ENCODE measurements around the gene TBC1D8B.
"Not testable (repeated sequence)": the region's sequence is repeated elsewhere in the genome, so short reads cannot be mapped to it uniquely, and the experiment has no call there.

Gene TBC1D8B

GRCh38 chrX:106802388-106803275 is at the start of gene TBC1D8B:
Gene TBC1D8B (plus strand): TSS chrX:106802673. CDS start chrX:106802854, 181 bp downstream.
- Mint-ChIP-seq H3K27me3 (peaks cover 42% of the 10 kb centered on the region), H3K4me3 (peak within 1 kb of the TSS; percentile 88), H3K9me3 (no peaks in the 10 kb centered on the region), H3K36me3 (ENCODE audit: low read depth) (no peaks in the 10 kb centered on the region), H3K27ac (peak within 1 kb of the TSS; percentile 82), H3K4me1 (ENCODE audit: low read depth) (peaks cover 10% of the 10 kb centered on the region)

DNA sequence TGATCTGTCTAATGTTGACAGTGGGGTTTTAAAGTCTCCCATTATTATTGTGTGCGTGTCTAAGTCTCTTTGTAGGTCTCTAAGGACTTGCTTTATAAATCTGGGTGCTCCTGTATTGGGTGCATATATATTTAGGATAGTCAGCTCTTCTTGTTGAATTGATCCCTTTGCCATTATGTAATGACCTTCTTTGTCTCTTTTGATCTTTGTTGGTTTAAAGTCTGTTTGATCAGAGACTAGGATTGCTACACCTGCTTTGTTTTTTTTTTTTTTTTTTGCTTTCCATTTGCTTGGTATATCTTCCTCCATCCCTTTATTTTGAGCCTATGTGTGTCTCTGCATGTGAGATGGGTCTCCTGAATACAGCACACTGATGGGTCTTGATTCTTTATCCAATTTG is 33.2 kb upstream of the TBC1D8B start:
- H3K27ac Mint-ChIP-seq; H3K4me3 Mint-ChIP-seq; H3K4me1 Mint-ChIP-seq (ENCODE audit: low read depth); H3K36me3 Mint-ChIP-seq (ENCODE audit: low read depth); H3K9me3 Mint-ChIP-seq; H3K27me3 Mint-ChIP-seq: not testable (repeated sequence)

DNA sequence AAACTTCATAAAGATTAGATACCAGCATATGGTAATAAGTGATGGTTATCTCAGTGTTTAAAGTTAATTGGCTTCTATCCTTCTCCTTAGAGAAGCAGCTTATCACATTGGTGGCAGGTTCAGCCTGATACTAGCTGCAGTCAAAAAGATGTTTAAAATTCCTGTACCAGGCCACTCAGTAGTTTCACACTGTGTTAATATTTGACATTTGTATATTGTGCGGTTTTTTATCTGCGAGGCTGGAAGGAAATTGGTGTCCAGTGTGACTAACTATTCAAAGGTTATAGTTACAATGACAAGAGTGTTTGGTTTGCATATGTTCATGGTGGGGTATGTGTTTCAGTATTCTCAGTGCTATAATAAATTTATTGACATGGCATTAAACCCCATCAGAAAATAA is 27.5 kb upstream of the TBC1D8B start:
- Mint-ChIP-seq H3K27ac (no peak overlapping the region), H3K4me3 (no peak overlapping the region), H3K9me3 (no peaks in the 10 kb centered on the region), H3K36me3 (ENCODE audit: low read depth) (no peaks in the 10 kb centered on the region), H3K4me1 (ENCODE audit: low read depth) (no peaks in the 10 kb centered on the region), H3K27me3 (peaks cover 4% of the 10 kb centered on the region)

GRCh38 chrX:106780264-106780663 is 22.2 kb upstream of the TBC1D8B start:
- Mint-ChIP-seq H3K36me3 (ENCODE audit: low read depth) (no peaks in the 10 kb centered on the region), H3K27me3 (peaks cover 2% of the 10 kb centered on the region), H3K9me3 (no peaks in the 10 kb centered on the region), H3K4me3 (no peak overlapping the region), H3K27ac (no peak overlapping the region), H3K4me1 (ENCODE audit: low read depth) (no peaks in the 10 kb centered on the region)

GRCh38 chrX:106780664-106781377 is 21.7 kb upstream of the TBC1D8B start:
- Mint-ChIP-seq H3K4me3 (no peak overlapping the region), H3K9me3 (no peaks in the 10 kb centered on the region), H3K27me3 (peaks cover 6% of the 10 kb centered on the region), H3K27ac (no peak overlapping the region), H3K36me3 (ENCODE audit: low read depth) (no peaks in the 10 kb centered on the region), H3K4me1 (ENCODE audit: low read depth) (no peaks in the 10 kb centered on the region)

GRCh38 chrX:106783716-106784115 is 18.8 kb upstream of the TBC1D8B start:
- Mint-ChIP-seq H3K4me3 (no peak overlapping the region), H3K27me3 (peaks cover 10% of the 10 kb centered on the region), H3K36me3 (ENCODE audit: low read depth) (no peaks in the 10 kb centered on the region), H3K4me1 (ENCODE audit: low read depth) (no peaks in the 10 kb centered on the region), H3K27ac (no peak overlapping the region), H3K9me3 (no peaks in the 10 kb centered on the region)

DNA sequence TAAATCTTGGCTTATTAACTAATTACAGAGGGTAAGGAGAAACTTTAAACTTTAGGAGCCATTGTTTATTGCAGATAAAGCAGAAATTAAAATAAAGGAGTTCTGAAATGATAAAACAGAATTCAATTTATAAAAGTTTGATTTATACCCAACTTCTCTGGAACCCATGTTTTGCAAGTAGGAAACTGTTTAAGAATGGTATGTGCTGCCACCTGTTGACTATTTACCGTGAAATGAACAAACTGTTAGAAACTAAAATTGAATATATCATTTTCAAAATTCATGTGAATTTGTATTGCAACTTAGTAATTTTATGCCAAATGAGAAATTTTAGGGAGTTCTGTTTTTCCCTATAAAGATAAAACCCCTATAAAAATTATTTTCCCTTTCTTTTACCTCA is 11.0 kb upstream of the TBC1D8B start:
- H3K27ac Mint-ChIP-seq, result no peak overlapping the region
- no peak overlapping the region for H3K4me3 Mint-ChIP-seq
- H3K36me3 Mint-ChIP-seq (ENCODE audit: low read depth), result no peaks in the 10 kb centered on the region
- no peaks in the 10 kb centered on the region for H3K9me3 Mint-ChIP-seq
- no peaks in the 10 kb centered on the region for H3K4me1 Mint-ChIP-seq (ENCODE audit: low read depth)
- H3K27me3 Mint-ChIP-seq, result no peaks in the 10 kb centered on the region

GRCh38 chrX:106802063-106802387 is 448 bp upstream of the TBC1D8B start:
- Mint-ChIP-seq H3K4me1 (ENCODE audit: low read depth) (peaks cover 10% of the 10 kb centered on the region), H3K36me3 (ENCODE audit: low read depth) (no peaks in the 10 kb centered on the region), H3K27me3 (peaks cover 41% of the 10 kb centered on the region), H3K4me3 (peak overlapping the region; percentile 88), H3K9me3 (no peaks in the 10 kb centered on the region), H3K27ac (no peak overlapping the region)

DNA sequence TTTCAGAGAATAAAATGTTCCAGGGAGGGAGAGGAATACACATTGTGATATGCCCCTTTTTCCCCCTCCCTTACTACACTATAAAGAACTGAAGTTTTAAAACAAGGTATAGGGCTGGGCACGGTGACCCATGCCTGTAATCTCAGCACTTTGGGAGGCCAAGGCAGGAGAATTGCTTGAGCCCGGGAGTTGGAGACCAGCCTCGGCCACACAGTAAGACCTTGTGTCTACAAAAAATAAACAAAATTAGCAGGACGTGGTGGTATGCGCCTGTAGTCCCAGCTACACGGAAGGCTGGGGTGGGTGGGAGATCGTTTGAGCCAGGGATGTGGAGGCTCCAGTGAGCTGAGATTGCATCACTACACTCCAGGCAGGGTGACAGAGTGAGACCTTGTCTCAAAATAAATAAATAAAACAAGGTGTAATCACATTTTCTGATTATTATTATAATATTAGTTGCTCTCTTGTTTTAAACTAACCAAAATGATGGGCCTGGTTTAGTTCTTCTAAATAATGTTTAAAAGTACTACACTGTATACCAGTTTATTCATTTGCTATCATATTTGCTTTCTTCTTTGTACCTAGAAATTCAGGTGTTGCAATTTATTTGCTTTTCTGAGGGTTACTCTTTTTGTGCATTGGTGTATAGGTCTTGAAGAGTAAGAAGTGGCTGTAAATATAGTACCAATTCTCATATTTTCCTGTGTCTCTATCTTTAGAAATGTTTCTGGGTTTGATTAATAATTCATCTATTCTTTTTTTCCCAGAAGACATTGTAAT is 8.8 kb downstream of the TBC1D8B start:
- Mint-ChIP-seq H3K4me1 (ENCODE audit: low read depth) (no peaks in the 10 kb centered on the region), H3K27ac (no peak overlapping the region), H3K27me3 (peaks cover 6% of the 10 kb centered on the region), H3K4me3 (no peak overlapping the region), H3K36me3 (ENCODE audit: low read depth) (no peaks in the 10 kb centered on the region), H3K9me3 (no peaks in the 10 kb centered on the region)

GRCh38 chrX:106812930-106813329 is 10.5 kb downstream of the TBC1D8B start:
- not testable (repeated sequence) for H3K4me3 Mint-ChIP-seq; H3K36me3 Mint-ChIP-seq (ENCODE audit: low read depth)

GRCh38 chrX:106814093-106814492 is 11.6 kb downstream of the TBC1D8B start:
- H3K4me3 Mint-ChIP-seq; H3K27me3 Mint-ChIP-seq; H3K36me3 Mint-ChIP-seq (ENCODE audit: low read depth); H3K9me3 Mint-ChIP-seq; H3K4me1 Mint-ChIP-seq (ENCODE audit: low read depth); H3K27ac Mint-ChIP-seq: not testable (repeated sequence)

More at GRCh38 chrX:106812930-106813329, 10.5 kb downstream of the TBC1D8B start:
- not testable (repeated sequence) for H3K9me3 Mint-ChIP-seq; H3K4me1 Mint-ChIP-seq (ENCODE audit: low read depth); H3K27ac Mint-ChIP-seq; H3K27me3 Mint-ChIP-seq

- H3K4me1 Mint-ChIP-seq (ENCODE audit: low read depth), result no peaks in the 10 kb centered on the region
- no peaks in the 10 kb centered on the region for H3K9me3 Mint-ChIP-seq
- no peak overlapping the region for H3K4me3 Mint-ChIP-seq
- H3K27ac Mint-ChIP-seq, result no peak overlapping the region
- peaks cover 4% of the 10 kb centered on the region for H3K27me3 Mint-ChIP-seq
- H3K36me3 Mint-ChIP-seq (ENCODE audit: low read depth), result no peaks in the 10 kb centered on the region
Measured at GRCh38 chrX:106862972-106863688, 60.7 kb downstream of the TBC1D8B start.

DNA sequence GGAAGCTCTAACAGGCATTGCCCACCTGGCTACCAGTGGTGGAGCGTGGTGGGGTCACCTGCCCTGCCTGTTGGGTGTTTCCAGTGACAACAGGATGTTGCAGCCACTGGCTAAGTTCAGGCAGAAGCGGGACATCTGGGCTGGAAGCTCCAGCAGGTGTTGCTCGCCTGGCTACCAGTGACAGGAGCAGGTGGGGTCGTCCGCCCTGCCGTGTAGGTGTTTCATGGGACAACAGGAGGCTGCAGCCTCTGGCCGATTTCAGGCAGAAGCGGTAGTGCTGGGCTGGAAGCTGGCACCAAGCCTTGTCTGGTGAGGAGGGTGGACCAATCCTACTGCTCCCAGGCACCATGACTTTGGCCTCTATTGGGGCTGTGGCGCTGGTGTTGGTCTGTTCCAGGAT is 61.2 kb downstream of the TBC1D8B start:
- Mint-ChIP-seq H3K9me3 (no peaks in the 10 kb centered on the region), H3K27ac (no peak overlapping the region), H3K4me3 (no peak overlapping the region), H3K27me3 (peaks cover 4% of the 10 kb centered on the region), H3K36me3 (ENCODE audit: low read depth) (no peaks in the 10 kb centered on the region), H3K4me1 (ENCODE audit: low read depth) (no peaks in the 10 kb centered on the region)

GRCh38 chrX:106872796-106873195 is 70.3 kb downstream of the TBC1D8B start:
- H3K36me3 Mint-ChIP-seq (ENCODE audit: low read depth); H3K27me3 Mint-ChIP-seq; H3K4me3 Mint-ChIP-seq; H3K27ac Mint-ChIP-seq; H3K4me1 Mint-ChIP-seq (ENCODE audit: low read depth); H3K9me3 Mint-ChIP-seq: not testable (repeated sequence)

Measured in stimulated activated naive CD8-positive, alpha-beta T cell treated with anti-CD3 and anti-CD28 coated beads, Interleukin-15, Interleukin-2, amounts not matched to agents 100 ng/mL and 50 ng/mL, for 24 hours (primary cell).